ENCODE data around the gene STOX2. TPM values are rescaled to one million over a fixed set of nuclear protein-coding genes. Genes with fewer than 3 reads are reported as not detected.

Gene STOX2
- polyA plus RNA-seq, 1 donor from 2014 or later: 26.1 TPM

GRCh38 chr4:183969596-183969995 lies 64.5 kb downstream of the STOX2 start:
- no peaks in the 10 kb centered on the region for H3F3A ChIP-seq (ENCODE audit: insufficient read depth, low read length, poor library complexity, severe bottlenecking)
- H3K9me2 ChIP-seq (ENCODE audit: insufficient read depth, low read length): no peaks in the 10 kb centered on the region
- no peaks in the 10 kb centered on the region for H3K27me3 ChIP-seq (ENCODE audit: insufficient read depth, low read depth, low read length)
- no peak overlapping the region for H3K4me3 ChIP-seq (ENCODE audit: low read length)
- no peaks in the 10 kb centered on the region for H3K9me3 ChIP-seq (ENCODE audit: low read length)
- no peak overlapping the region for H3K27ac ChIP-seq (ENCODE audit: low read length)
- H2AFZ ChIP-seq (ENCODE audit: low read depth, low read length): no peak overlapping the region
- H3K36me3 ChIP-seq (ENCODE audit: insufficient read depth, low read length): no peaks in the 10 kb centered on the region
- peaks cover 26% of the 10 kb centered on the region for H3K79me2 ChIP-seq (replicated peaks; ENCODE audit: insufficient read depth, low read length)
- H4K20me1 ChIP-seq (ENCODE audit: insufficient read depth): no peaks in the 10 kb centered on the region
- no peak overlapping the region for H3K4me2 ChIP-seq (ENCODE audit: low read length)
- no peak overlapping the region for H3K9ac ChIP-seq (ENCODE audit: low read length)
- no peak for TF ChIP-seq TAF1 (IDR thresholded peaks at IDR 0.05; ENCODE audit: low read depth)
- no peak for TF ChIP-seq MXI1 (conservative IDR thresholded peaks at IDR 0.05; ENCODE audit: poor library complexity, severe bottlenecking)

GRCh38 chr4:183971929-183972490 lies 66.9 kb downstream of the STOX2 start:
- no peaks in the 10 kb centered on the region for H3K27me3 ChIP-seq (ENCODE audit: insufficient read depth, low read depth, low read length)
- H2AFZ ChIP-seq (ENCODE audit: low read depth, low read length): no peak overlapping the region
- H3K9ac ChIP-seq (ENCODE audit: low read length): no peak overlapping the region
- no peak for TF ChIP-seq RAD21 (conservative IDR thresholded peaks at IDR 0.05)
- no peak for TF ChIP-seq CTCF (IDR thresholded peaks at IDR 0.05; ENCODE audit: poor library complexity, severe bottlenecking)
- no peak for TF ChIP-seq EZH2 (IDR thresholded peaks at IDR 0.05; ENCODE audit: borderline replicate concordance, insufficient read depth, low read length, poor library complexity, severe bottlenecking)
- no peak for TF ChIP-seq POLR2AphosphoS5 (IDR thresholded peaks at IDR 0.05)
- TF ChIP-seq MXI1 (conservative IDR thresholded peaks at IDR 0.05; ENCODE audit: poor library complexity, severe bottlenecking): no peak
- no peak for TF ChIP-seq TAF1 (IDR thresholded peaks at IDR 0.05; ENCODE audit: low read depth)
- TF ChIP-seq EP300 (conservative IDR thresholded peaks at IDR 0.05; ENCODE audit: poor library complexity, severe bottlenecking): no peak
- no peak for TF ChIP-seq REST (IDR thresholded peaks at IDR 0.05; ENCODE audit: borderline replicate concordance)
- TF ChIP-seq SMC3 (conservative IDR thresholded peaks at IDR 0.05; ENCODE audit: poor library complexity): no peak
- no peak overlapping the region for H3K4me3 ChIP-seq (ENCODE audit: low read length)
- peaks cover 3% of the 10 kb centered on the region for H3K79me2 ChIP-seq (replicated peaks; ENCODE audit: insufficient read depth, low read length)
- H3K27ac ChIP-seq (ENCODE audit: low read length): no peak overlapping the region
- H4K20me1 ChIP-seq (ENCODE audit: insufficient read depth): no peaks in the 10 kb centered on the region
- no peaks in the 10 kb centered on the region for H3K36me3 ChIP-seq (ENCODE audit: insufficient read depth, low read length)
- H3K4me2 ChIP-seq (ENCODE audit: low read length): no peak overlapping the region
- no peaks in the 10 kb centered on the region for H3F3A ChIP-seq (ENCODE audit: insufficient read depth, low read length, poor library complexity, severe bottlenecking)
- H3K9me3 ChIP-seq (ENCODE audit: low read length): no peaks in the 10 kb centered on the region
- H3K9me2 ChIP-seq (ENCODE audit: insufficient read depth, low read length): no peaks in the 10 kb centered on the region

All from neural cell (in vitro differentiated cells).